ENCODE measurements around the gene GRK1.
A peak's percentile ranks its signal among the peaks of the same experiment; 100 is the strongest.

The GRK1 gene

DNA sequence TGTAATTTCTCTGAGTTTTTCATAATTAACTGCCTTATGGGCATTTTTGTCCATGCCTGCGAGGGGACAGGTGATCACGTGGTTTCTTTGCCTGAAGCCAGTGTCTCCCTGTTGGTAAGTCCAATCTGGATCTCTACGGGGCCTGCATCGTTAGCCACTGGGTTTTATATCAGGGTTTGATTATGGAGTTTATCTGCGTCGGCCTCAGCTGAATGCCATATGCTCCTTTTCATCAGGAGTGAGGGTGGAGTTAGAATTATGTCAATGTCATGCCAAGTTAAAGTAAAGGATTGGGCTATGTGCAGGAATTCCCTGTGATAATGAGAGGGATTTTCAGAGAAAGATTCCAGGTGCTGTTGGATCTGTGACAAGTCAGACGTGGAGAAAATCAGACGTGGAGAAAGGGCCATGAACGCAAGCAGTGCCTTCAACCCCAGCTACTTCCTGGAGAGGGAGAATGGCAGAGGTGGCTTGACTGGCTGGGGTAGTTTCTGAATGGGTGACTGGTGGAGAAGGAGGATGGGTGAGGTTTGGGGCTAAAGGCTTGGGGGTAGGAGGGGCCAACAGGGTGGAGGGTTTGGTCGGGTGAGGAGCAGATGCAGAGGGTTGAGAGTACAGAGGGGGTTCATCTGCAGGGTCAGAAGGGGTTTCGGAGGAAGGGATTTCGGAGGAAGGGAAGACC, 116.3 kb downstream of the GRK1 start:
- no peak overlapping the region for H3K4me3 ChIP-seq (replicated peaks; ENCODE audit: low read depth, low read length)
- TF ChIP-seq, protein P1, sequence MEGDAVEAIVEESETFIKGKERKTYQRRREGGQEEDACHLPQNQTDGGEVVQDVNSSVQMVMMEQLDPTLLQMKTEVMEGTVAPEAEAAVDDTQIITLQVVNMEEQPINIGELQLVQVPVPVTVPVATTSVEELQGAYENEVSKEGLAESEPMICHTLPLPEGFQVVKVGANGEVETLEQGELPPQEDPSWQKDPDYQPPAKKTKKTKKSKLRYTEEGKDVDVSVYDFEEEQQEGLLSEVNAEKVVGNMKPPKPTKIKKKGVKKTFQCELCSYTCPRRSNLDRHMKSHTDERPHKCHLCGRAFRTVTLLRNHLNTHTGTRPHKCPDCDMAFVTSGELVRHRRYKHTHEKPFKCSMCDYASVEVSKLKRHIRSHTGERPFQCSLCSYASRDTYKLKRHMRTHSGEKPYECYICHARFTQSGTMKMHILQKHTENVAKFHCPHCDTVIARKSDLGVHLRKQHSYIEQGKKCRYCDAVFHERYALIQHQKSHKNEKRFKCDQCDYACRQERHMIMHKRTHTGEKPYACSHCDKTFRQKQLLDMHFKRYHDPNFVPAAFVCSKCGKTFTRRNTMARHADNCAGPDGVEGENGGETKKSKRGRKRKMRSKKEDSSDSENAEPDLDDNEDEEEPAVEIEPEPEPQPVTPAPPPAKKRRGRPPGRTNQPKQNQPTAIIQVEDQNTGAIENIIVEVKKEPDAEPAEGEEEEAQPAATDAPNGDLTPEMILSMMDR (IDR thresholded peaks at IDR 0.05; ENCODE audit: low read length, missing control alignments), result no peak
- no peak for DNase-seq (ENCODE audit: low read depth)

DNA sequence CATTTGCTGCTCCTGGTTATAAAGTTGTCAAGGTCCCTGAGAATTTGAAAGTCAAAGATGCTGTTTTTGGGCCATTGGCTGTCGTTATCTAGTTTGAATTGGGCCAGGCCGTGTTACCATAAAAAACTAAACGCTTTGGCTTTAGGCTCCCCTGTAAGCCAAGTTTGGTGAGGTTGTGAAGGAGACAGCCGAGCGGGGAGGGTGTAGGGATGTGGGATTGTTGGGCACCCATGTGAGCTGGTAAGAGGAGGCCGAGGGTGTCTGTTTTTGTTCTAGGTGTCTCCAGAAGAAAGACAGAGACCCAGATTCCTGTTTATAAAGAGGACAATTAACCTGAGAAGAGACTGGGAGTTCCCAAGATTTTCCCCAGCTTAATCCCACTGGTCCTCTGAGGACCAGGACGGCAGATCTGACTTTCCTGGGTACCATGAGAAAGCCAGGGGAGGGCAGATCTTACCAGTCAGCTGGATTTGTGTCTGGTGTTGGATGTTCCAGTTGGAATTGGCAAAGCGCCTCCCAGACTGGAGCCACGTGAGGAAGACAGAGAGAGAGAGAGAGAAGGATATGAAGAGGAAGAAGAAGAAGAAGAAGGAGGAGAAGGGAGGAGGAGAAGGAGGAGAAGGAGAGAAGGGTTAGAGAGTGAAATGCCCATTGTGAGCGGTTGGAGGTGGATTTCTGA, 117.1 kb downstream of the GRK1 start:
- no peak overlapping the region for H3K4me3 ChIP-seq (replicated peaks; ENCODE audit: low read depth, low read length)
- no peak for DNase-seq (ENCODE audit: low read depth)
- TF ChIP-seq, protein P1 (IDR thresholded peaks at IDR 0.05; ENCODE audit: low read length, missing control alignments), result no peak

DNA sequence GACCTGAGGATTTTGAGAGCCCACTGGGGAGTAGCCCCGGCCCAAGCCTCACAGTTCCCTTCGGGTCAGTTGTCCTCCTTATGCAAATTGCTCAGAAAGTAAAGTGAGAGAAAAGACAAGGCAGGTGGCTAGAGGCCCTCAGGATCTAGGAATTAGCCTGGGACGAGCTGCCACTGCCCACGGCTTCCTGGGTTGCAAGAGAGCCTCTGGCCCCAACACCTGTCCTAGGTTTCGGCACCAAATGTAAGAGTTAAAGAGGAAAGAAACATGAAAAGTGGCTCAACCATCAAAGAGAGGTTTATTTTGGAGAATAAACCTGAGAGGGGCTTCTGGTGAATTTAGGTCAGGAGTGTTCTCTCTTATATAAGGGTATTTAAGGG, 117.6 kb downstream of the GRK1 start:
- no peak for DNase-seq (ENCODE audit: low read depth)
- TF ChIP-seq, protein P1 (IDR thresholded peaks at IDR 0.05; ENCODE audit: low read length, missing control alignments), result no peak
- H3K4me3 ChIP-seq (replicated peaks; ENCODE audit: low read depth, low read length), result no peak overlapping the region

DNA sequence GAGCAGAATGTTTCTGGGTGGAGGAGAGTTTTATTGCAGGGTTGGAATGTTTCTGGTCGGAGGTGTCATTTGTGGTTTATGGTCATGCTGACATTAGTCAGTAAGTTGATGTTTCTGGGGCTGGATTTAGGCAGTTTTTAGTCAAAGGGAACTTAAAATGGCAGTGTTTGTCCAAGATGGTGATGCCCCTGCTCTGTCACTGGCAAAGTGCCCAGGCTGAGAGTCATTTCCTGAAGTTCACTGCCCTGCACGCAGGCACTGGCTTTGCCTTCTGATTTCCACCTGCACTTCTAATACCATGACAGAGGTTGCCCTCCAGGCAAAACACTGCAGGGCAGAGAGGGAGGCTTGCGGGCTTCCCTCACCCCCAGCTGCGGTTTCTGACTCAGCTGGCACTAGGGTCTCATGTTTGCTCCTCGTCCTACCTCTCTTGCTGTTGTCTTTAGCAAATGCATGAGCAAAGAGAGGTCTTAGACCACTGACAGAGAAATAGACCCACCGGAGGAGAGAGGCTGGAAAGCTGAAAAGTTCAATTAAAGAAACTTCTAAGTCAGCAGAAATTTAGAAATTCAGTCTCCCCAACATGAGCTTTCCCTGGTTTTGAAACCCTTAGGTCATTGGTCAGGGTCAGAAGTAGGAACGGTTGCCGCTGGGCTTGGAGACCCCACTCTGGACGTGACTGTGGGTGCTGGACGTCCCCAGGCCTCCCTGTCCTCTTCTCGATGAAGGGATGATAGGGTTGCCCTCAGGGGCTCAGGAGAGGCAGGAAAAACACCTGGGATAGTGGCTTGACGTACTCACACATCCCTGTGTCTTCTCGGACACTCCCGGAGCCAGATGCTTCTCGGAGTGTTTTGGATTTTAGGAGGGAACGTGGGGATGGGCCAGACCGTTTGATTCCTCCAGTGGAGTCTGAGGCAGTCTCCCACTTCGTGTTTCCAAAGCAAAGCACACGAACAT, 118.3 kb downstream of the GRK1 start:
- H3K4me3 ChIP-seq (replicated peaks; ENCODE audit: low read depth, low read length), result no peak overlapping the region
- TF ChIP-seq, protein P1 (IDR thresholded peaks at IDR 0.05; ENCODE audit: low read length, missing control alignments), result no peak
- DNase-seq (ENCODE audit: low read depth), result peak; percentile 50

DNA sequence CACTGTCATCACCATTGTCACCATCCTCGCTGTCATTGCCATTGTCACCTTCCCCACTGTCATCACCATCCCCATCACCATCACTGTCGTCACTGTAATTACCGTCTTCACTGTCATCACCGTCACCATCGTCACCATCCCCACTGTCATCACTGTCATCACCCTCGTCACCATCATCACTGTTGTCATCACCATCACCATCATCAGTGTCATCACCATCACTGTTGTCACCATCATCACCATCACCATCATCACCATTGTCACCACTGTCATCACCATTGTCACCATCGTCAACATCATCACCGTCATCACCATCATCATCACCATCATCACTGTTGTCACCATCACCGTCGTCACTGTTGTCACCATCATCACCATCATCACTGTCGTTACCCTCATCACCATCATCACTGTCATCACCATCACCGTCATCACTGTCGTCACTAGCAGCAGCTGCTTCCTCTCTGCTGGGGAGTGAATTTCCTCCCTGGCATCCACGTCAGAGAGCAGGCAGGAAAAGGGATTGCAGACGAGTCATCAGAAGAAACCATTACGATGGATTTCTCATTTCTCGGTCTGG, 119.3 kb downstream of the GRK1 start:
- H3K4me3 ChIP-seq (replicated peaks; ENCODE audit: low read depth, low read length), result no peak overlapping the region
- TF ChIP-seq, protein P1 (IDR thresholded peaks at IDR 0.05; ENCODE audit: low read length, missing control alignments), result no peak
- peak; percentile 73 for DNase-seq (ENCODE audit: low read depth)

All from fibroblast of pulmonary artery (primary cell).